ENCODE results near the gene FRAT1. TPM values are rescaled to one million over a fixed set of nuclear protein-coding genes. Genes with fewer than 3 reads are reported as not detected.

FRAT1 gene
- total RNA-seq, 1 experiment from 2014 or later, result 2.4 TPM

DNA sequence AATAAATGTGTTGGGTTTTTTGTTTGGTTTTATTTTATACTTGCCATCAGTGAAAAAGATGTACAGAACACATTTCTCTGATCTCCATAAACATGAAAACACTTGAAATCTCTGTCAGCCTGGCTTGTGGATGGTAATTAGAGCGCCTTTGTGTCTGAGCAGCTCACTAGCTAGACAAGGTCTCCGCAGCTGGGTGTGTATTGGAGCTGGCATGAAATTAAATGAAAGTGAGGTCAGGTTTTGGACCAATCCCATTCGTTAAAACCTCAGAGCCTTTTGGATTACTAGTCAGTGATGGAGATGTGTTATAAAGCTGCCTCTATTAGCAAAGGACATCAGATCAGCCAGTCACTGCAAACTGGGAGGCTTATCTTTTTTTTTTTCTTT lies 2.7 kb downstream of the FRAT1 start:
- ChIA-PET POLR2A (ENCODE audit: unreplicated experiment) (no interaction called here), CTCF (no interaction called here)
- no peaks in the 10 kb centered on the region for H3K9me3 ChIP-seq (ENCODE audit: insufficient read depth, low read depth)
- H3K27me3 ChIP-seq (ENCODE audit: insufficient read depth, low read depth), result no peaks in the 10 kb centered on the region
- no peak for DNase-seq
- no TSS peak for BruUV-seq (replicated peaks)
- no peaks in the 10 kb centered on the region for H3K36me3 ChIP-seq (ENCODE audit: low read depth)
- H3K27ac ChIP-seq, result no peak overlapping the region
- no peaks in the 10 kb centered on the region for H3F3A ChIP-seq (ENCODE audit: insufficient read depth, low read depth)
- no peaks in the 10 kb centered on the region for H4K20me1 ChIP-seq (ENCODE audit: insufficient read depth)
- H3K4me2 ChIP-seq, result no peak overlapping the region
- no peaks in the 10 kb centered on the region for H3K4me1 ChIP-seq (replicated peaks; ENCODE audit: insufficient read depth)
- intact Hi-C loops (cut with micrococcal nuclease; ENCODE audit: unreplicated experiment), result no loop called here
- no peak for TF ChIP-seq EZH2 (IDR thresholded peaks at IDR 0.05; ENCODE audit: low read depth)
- no peak for TF ChIP-seq CTCF (conservative IDR thresholded peaks at IDR 0.05)
- no peak overlapping the region for H3K4me3 ChIP-seq
- H3K79me2 ChIP-seq (ENCODE audit: low read depth), result no peaks in the 10 kb centered on the region
- H2AFZ ChIP-seq, result no peak overlapping the region
- no peaks in the 10 kb centered on the region for H3K9me2 ChIP-seq (ENCODE audit: insufficient read depth)

DNA sequence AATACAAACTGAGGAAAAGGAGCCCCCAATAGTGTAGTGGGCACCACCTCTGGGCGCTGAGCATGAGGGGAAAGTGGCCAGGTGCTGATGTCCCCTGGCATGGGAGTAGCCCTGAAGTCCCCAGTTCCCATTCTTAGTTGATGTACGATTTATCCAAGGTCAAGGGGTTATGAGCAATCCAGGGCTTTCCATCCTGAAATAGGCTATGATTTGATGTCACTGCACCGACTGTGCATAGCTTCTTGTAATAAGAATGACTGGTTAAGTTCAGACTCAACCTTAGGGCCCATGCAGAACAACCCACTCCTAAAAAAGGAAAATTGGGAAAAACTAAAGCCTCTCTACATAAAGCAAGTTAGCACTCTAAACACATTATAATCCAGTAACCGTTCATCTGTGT lies 4.4 kb downstream of the FRAT1 start:
- intact Hi-C loops (cut with micrococcal nuclease; ENCODE audit: unreplicated experiment), result no loop called here
- H3K27ac ChIP-seq, result no peak overlapping the region
- CTCF ChIA-PET, result no interaction called here

GRCh38 chr10:97325754-97326153 lies 6.7 kb downstream of the FRAT1 start:
- no TSS peak for BruUV-seq (replicated peaks)
- DNase-seq, result no peak
- no peaks in the 10 kb centered on the region for H3K9me3 ChIP-seq (ENCODE audit: insufficient read depth, low read depth)
- POLR2A ChIA-PET (ENCODE audit: unreplicated experiment), result no interaction called here
- no peak overlapping the region for H3K4me3 ChIP-seq
- no peaks in the 10 kb centered on the region for H3K9me2 ChIP-seq (ENCODE audit: insufficient read depth)
- TF ChIP-seq EZH2 (IDR thresholded peaks at IDR 0.05; ENCODE audit: low read depth) (no peak), CTCF (conservative IDR thresholded peaks at IDR 0.05) (no peak)
- no peak overlapping the region for H2AFZ ChIP-seq
- peaks cover 3% of the 10 kb centered on the region; the same call in 1 of the 2 replicates for H4K20me1 ChIP-seq (ENCODE audit: insufficient read depth)
- CTCF ChIA-PET, result no interaction called here
- H3K27ac ChIP-seq, result no peak overlapping the region
- peaks cover 30% of the 10 kb centered on the region for H3K4me1 ChIP-seq (replicated peaks; ENCODE audit: insufficient read depth)
- no peaks in the 10 kb centered on the region for H3K27me3 ChIP-seq (ENCODE audit: insufficient read depth, low read depth)
- H3K79me2 ChIP-seq (ENCODE audit: low read depth), result peaks cover 9% of the 10 kb centered on the region
- no peaks in the 10 kb centered on the region for H3K36me3 ChIP-seq (ENCODE audit: low read depth)
- intact Hi-C loops (cut with micrococcal nuclease; ENCODE audit: unreplicated experiment), result no loop called here
- H3F3A ChIP-seq (ENCODE audit: insufficient read depth, low read depth), result peaks cover 21% of the 10 kb centered on the region; the same call in 1 of the 2 replicates
- H3K4me2 ChIP-seq, result no peak overlapping the region

More for the DNA sequence above, 4.4 kb downstream of the FRAT1 start:
- Histone ChIP-seq H3F3A (ENCODE audit: insufficient read depth, low read depth) (peaks cover 12% of the 10 kb centered on the region; the same call in 1 of the 2 replicates), H3K36me3 (ENCODE audit: low read depth) (no peaks in the 10 kb centered on the region), H3K9me3 (ENCODE audit: insufficient read depth, low read depth) (no peaks in the 10 kb centered on the region), H3K4me2 (no peak overlapping the region), H4K20me1 (ENCODE audit: insufficient read depth) (peaks cover 3% of the 10 kb centered on the region; the same call in 1 of the 2 replicates), H2AFZ (no peak overlapping the region), H3K79me2 (ENCODE audit: low read depth) (no peaks in the 10 kb centered on the region), H3K4me1 (replicated peaks; ENCODE audit: insufficient read depth) (peaks cover 12% of the 10 kb centered on the region), H3K27me3 (ENCODE audit: insufficient read depth, low read depth) (no peaks in the 10 kb centered on the region), H3K4me3 (no peak overlapping the region), H3K9me2 (ENCODE audit: insufficient read depth) (no peaks in the 10 kb centered on the region)
- TF ChIP-seq CTCF (conservative IDR thresholded peaks at IDR 0.05), result no peak
- TF ChIP-seq EZH2 (IDR thresholded peaks at IDR 0.05; ENCODE audit: low read depth), result no peak
- BruUV-seq (replicated peaks), result no TSS peak
- POLR2A ChIA-PET (ENCODE audit: unreplicated experiment), result no interaction called here
- DNase-seq, result no peak
